Measurements from ENCODE around the gene GPRASP3.
A peak's percentile ranks its signal among the peaks of the same experiment; 100 is the strongest.

Gene GPRASP3

DNA sequence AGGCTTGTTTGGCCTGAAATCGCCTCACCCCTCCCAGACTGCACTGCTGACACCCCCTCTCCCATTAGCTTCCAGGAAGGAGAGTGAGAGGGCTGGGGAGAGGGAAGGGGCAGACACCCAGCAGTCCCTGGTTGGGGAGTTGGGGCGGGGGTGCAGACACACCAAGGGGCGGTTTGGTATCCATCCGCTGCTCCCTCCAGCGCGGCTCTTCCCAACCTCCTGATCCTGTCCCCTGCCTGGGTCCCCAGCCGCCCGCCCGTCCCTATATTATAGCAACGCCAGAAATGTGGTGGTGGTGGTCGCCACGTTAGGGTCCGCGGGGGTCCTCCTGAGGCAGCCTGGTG, 24.9 kb downstream of the GPRASP3 start:
- Histone ChIP-seq H2BK12ac (ENCODE audit: low read length) (no peak overlapping the region), H3K4me1 (ENCODE audit: control insufficient read depth in 2 of 2, insufficient read depth in 1 of 2, low read depth in 1 of 2, low read length in 2 of 2) (no peaks in the 10 kb centered on the region), H3K18ac (ENCODE audit: low read length) (peak overlapping the region; percentile 28), H2BK15ac (ENCODE audit: low read length) (no peak overlapping the region), H3K27me3 (ENCODE audit: control insufficient read depth in 3 of 3, insufficient read depth in 3 of 3, low read depth in 1 of 3, low read length in 3 of 3) (no peaks in the 10 kb centered on the region), H2AK5ac (ENCODE audit: low read depth, low read length) (no peak overlapping the region), H4K8ac (ENCODE audit: low read depth, low read length) (no peak overlapping the region), H4K91ac (ENCODE audit: low read depth, low read length, poor library complexity) (no peak overlapping the region), H3K79me1 (ENCODE audit: low read depth, low read length) (peaks cover 3% of the 10 kb centered on the region), H3K9ac (ENCODE audit: low read depth, low read length, poor library complexity) (no peak overlapping the region), H3K4me2 (ENCODE audit: insufficient read depth, low read length, poor library complexity, severe bottlenecking) (peak overlapping the region; percentile 40), H3K27ac (replicated peaks; ENCODE audit: low read length) (no peak overlapping the region), H3K23ac (ENCODE audit: low read depth, low read length, poor library complexity) (no peak overlapping the region), H2BK5ac (ENCODE audit: low read length) (no peak overlapping the region), H3K4me3 (ENCODE audit: low read length in 2 of 2) (peak overlapping the region in 1 of 2 donors; percentile 97), H2BK120ac (ENCODE audit: low read depth, low read length) (no peak overlapping the region), H2AFZ (ENCODE audit: low read length) (peak overlapping the region; percentile 35), H3K36me3 (replicated peaks in 1 of 2; ENCODE audit: control insufficient read depth in 2 of 2, insufficient read depth in 2 of 2, low read length in 2 of 2) (peaks cover 0 to 3% of the 10 kb centered on the region in 2 donors), H3K14ac (ENCODE audit: low read length) (no peak overlapping the region), H3K9me3 (replicated peaks in 1 of 2; ENCODE audit: control insufficient read depth in 2 of 2, insufficient read depth in 1 of 2, low read depth in 1 of 2, low read length in 2 of 2) (no peaks in the 10 kb centered on the region), H3K4ac (ENCODE audit: low read length) (no peak overlapping the region)
- no peak for DNase-seq (ENCODE audit: low spot score)
- no CpG with 5 or more reads among the region's 14 CpGs for WGBS, 2 donors (ENCODE audit: extremely low coverage in 2 of 2, insufficient read length in 2 of 2, insufficient replicate concordance in 1 of 2)

DNA sequence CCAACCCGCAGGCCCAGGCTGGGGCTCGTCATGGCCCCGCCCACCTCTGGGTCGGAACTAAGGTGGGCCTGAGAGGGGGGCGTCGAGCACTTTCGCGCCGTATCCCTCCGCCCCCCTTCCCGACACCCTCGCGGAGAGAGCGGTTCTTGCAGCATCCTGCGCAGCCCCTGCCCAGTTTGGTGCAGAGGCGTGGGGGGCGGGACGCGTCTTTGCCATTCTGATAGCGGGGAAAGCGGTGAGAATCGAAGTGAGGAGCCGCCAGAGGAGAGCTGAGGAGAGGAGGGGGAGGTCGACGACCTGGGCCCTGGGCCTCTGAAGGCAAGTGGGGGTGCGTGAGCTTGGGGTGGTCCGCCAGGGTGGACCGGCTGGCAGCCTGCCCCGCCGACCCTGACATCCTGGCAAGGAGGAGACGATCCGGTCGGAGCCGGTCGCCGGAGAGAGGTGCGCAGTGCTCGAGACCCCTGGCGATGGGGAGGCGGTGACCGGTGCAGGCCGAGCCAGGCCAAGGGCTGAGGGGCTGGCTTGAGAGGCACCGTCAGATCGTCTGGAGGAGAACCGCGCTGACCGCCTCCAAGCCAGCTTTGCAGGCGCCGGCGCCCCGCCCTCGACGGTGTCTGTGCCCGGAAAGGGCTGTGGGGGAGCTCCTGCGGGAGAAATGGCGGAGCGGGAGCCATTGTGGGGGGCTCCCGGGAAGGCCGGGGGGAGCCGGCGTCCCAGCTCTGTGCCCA, 25.5 kb downstream of the GPRASP3 start:
- H2BK5ac ChIP-seq (ENCODE audit: low read length): peak overlapping the region; percentile 53
- peak overlapping the region; percentile 97 for H3K18ac ChIP-seq (ENCODE audit: low read length)
- no peaks in the 10 kb centered on the region for H3K27me3 ChIP-seq (ENCODE audit: control insufficient read depth in 3 of 3, insufficient read depth in 3 of 3, low read depth in 1 of 3, low read length in 3 of 3)
- no peak overlapping the region for H2BK15ac ChIP-seq (ENCODE audit: low read length)
- peaks cover 0 to 3% of the 10 kb centered on the region in 2 donors for H3K36me3 ChIP-seq (replicated peaks in 1 of 2; ENCODE audit: control insufficient read depth in 2 of 2, insufficient read depth in 2 of 2, low read length in 2 of 2)
- peak overlapping the region; percentile 92 for H3K9ac ChIP-seq (ENCODE audit: low read depth, low read length, poor library complexity)
- WGBS, 2 donors (ENCODE audit: extremely low coverage in 2 of 2, insufficient read length in 2 of 2, insufficient replicate concordance in 1 of 2): no CpG with 5 or more reads among the region's 61 CpGs
- H3K79me1 ChIP-seq (ENCODE audit: low read depth, low read length): peaks cover 3% of the 10 kb centered on the region
- no peak overlapping the region for H2BK12ac ChIP-seq (ENCODE audit: low read length)
- H3K23ac ChIP-seq (ENCODE audit: low read depth, low read length, poor library complexity): no peak overlapping the region
- no peaks in the 10 kb centered on the region for H3K9me3 ChIP-seq (replicated peaks in 1 of 2; ENCODE audit: control insufficient read depth in 2 of 2, insufficient read depth in 1 of 2, low read depth in 1 of 2, low read length in 2 of 2)
- H3K4me3 ChIP-seq (ENCODE audit: low read length in 2 of 2): peak overlapping the region; percentile 29 to 97
- no peak overlapping the region for H2AK5ac ChIP-seq (ENCODE audit: low read depth, low read length)
- peak overlapping the region; percentile 58 for H3K27ac ChIP-seq (replicated peaks; ENCODE audit: low read length)
- no peaks in the 10 kb centered on the region for H3K4me1 ChIP-seq (ENCODE audit: control insufficient read depth in 2 of 2, insufficient read depth in 1 of 2, low read depth in 1 of 2, low read length in 2 of 2)
- no peak overlapping the region for H4K8ac ChIP-seq (ENCODE audit: low read depth, low read length)
- peak overlapping the region; percentile 54 for H3K4me2 ChIP-seq (ENCODE audit: insufficient read depth, low read length, poor library complexity, severe bottlenecking)
- H4K91ac ChIP-seq (ENCODE audit: low read depth, low read length, poor library complexity): no peak overlapping the region
- H3K14ac ChIP-seq (ENCODE audit: low read length): peak overlapping the region; percentile 71
- H2BK120ac ChIP-seq (ENCODE audit: low read depth, low read length): no peak overlapping the region
- peak overlapping the region; percentile 35 for H2AFZ ChIP-seq (ENCODE audit: low read length)
- DNase-seq (ENCODE audit: low spot score): peak; percentile 48
- no peak overlapping the region for H3K4ac ChIP-seq (ENCODE audit: low read length)

DNA sequence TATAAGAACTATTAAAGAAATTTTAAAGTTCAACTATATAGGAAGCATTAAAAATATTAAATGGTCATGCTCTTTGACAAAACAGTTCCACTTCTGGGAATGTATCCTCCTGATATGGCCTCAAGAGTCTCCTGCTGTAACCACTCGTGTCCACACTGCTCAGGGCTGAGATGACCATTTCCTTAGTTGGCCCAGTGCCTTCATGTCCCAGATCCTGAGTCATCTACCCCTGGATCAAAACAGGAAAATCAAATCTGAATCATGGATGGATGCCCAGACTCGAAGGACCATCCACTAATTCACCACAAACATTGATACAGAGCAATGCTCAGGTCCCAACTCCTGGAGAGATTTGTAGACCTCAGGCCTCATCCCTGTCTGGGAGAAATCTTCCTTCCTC, 44.7 kb downstream of the GPRASP3 start:
- no peak overlapping the region for H3K4me3 ChIP-seq (ENCODE audit: low read length in 2 of 2)

DNA sequence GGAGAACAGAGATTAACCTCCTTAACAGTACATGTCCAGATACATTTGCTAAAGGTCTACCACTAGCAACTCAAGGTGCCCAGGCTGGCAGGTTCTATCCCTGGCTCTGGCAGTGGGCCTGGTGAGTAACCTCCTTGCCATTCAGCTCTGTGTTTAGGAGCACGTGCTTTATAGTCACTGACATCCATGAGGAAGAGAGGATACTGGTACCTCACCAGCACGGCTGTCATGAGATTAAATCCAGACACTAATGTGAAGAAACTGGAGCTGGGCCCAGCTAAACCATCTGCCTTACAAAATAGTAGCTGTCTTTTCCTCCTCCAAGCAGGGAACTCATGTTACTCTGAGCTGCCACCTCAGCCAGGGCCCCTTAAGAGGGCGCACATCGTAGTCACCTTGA, 45.3 kb downstream of the GPRASP3 start:
- H4K8ac ChIP-seq (ENCODE audit: low read depth, low read length): no peak overlapping the region
- no peak overlapping the region for H3K4ac ChIP-seq (ENCODE audit: low read length)
- H3K4me2 ChIP-seq (ENCODE audit: insufficient read depth, low read length, poor library complexity, severe bottlenecking): no peak overlapping the region
- H3K14ac ChIP-seq (ENCODE audit: low read length): no peak overlapping the region
- H3K23ac ChIP-seq (ENCODE audit: low read depth, low read length, poor library complexity): no peak overlapping the region
- H3K36me3 ChIP-seq (replicated peaks in 1 of 2; ENCODE audit: control insufficient read depth in 2 of 2, insufficient read depth in 2 of 2, low read length in 2 of 2): no peaks in the 10 kb centered on the region
- no peak overlapping the region for H3K4me3 ChIP-seq (ENCODE audit: low read length in 2 of 2)
- DNase-seq (ENCODE audit: low spot score): no peak
- no peaks in the 10 kb centered on the region for H3K4me1 ChIP-seq (ENCODE audit: control insufficient read depth in 2 of 2, insufficient read depth in 1 of 2, low read depth in 1 of 2, low read length in 2 of 2)
- no peaks in the 10 kb centered on the region for H3K27me3 ChIP-seq (ENCODE audit: control insufficient read depth in 3 of 3, insufficient read depth in 3 of 3, low read depth in 1 of 3, low read length in 3 of 3)
- H2BK5ac ChIP-seq (ENCODE audit: low read length): no peak overlapping the region
- H3K9ac ChIP-seq (ENCODE audit: low read depth, low read length, poor library complexity): no peak overlapping the region
- H3K79me1 ChIP-seq (ENCODE audit: low read depth, low read length): peaks cover 2% of the 10 kb centered on the region
- H2BK120ac ChIP-seq (ENCODE audit: low read depth, low read length): no peak overlapping the region
- no peaks in the 10 kb centered on the region for H3K9me3 ChIP-seq (replicated peaks in 1 of 2; ENCODE audit: control insufficient read depth in 2 of 2, insufficient read depth in 1 of 2, low read depth in 1 of 2, low read length in 2 of 2)
- no peak overlapping the region for H2BK15ac ChIP-seq (ENCODE audit: low read length)
- no peak overlapping the region for H2BK12ac ChIP-seq (ENCODE audit: low read length)
- no peak overlapping the region for H3K18ac ChIP-seq (ENCODE audit: low read length)
- WGBS, 2 donors (ENCODE audit: extremely low coverage in 2 of 2, insufficient read length in 2 of 2, insufficient replicate concordance in 1 of 2): no CpG with 5 or more reads among the region's 4 CpGs
- H4K91ac ChIP-seq (ENCODE audit: low read depth, low read length, poor library complexity): no peak overlapping the region
- H2AK5ac ChIP-seq (ENCODE audit: low read depth, low read length): no peak overlapping the region
- H3K27ac ChIP-seq (replicated peaks; ENCODE audit: low read length): no peak overlapping the region
- H2AFZ ChIP-seq (ENCODE audit: low read length): no peak overlapping the region

More for the DNA sequence above, 44.7 kb downstream of the GPRASP3 start:
- no peak overlapping the region for H2AFZ ChIP-seq (ENCODE audit: low read length)
- H3K27ac ChIP-seq (replicated peaks; ENCODE audit: low read length): no peak overlapping the region
- H3K4me2 ChIP-seq (ENCODE audit: insufficient read depth, low read length, poor library complexity, severe bottlenecking): no peak overlapping the region
- H3K4ac ChIP-seq (ENCODE audit: low read length): no peak overlapping the region
- H3K36me3 ChIP-seq (replicated peaks in 1 of 2; ENCODE audit: control insufficient read depth in 2 of 2, insufficient read depth in 2 of 2, low read length in 2 of 2): no peaks in the 10 kb centered on the region
- H3K9ac ChIP-seq (ENCODE audit: low read depth, low read length, poor library complexity): no peak overlapping the region
- H3K79me1 ChIP-seq (ENCODE audit: low read depth, low read length): peaks cover 2% of the 10 kb centered on the region
- no peak overlapping the region for H3K18ac ChIP-seq (ENCODE audit: low read length)
- H2BK5ac ChIP-seq (ENCODE audit: low read length): no peak overlapping the region
- H3K23ac ChIP-seq (ENCODE audit: low read depth, low read length, poor library complexity): no peak overlapping the region
- WGBS, 2 donors (ENCODE audit: extremely low coverage in 2 of 2, insufficient read length in 2 of 2, insufficient replicate concordance in 1 of 2): no CpG with 5 or more reads among the region's 2 CpGs
- H4K91ac ChIP-seq (ENCODE audit: low read depth, low read length, poor library complexity): no peak overlapping the region
- H2BK12ac ChIP-seq (ENCODE audit: low read length): no peak overlapping the region
- no peaks in the 10 kb centered on the region for H3K4me1 ChIP-seq (ENCODE audit: control insufficient read depth in 2 of 2, insufficient read depth in 1 of 2, low read depth in 1 of 2, low read length in 2 of 2)
- H3K14ac ChIP-seq (ENCODE audit: low read length): no peak overlapping the region
- H4K8ac ChIP-seq (ENCODE audit: low read depth, low read length): no peak overlapping the region
- H3K27me3 ChIP-seq (ENCODE audit: control insufficient read depth in 3 of 3, insufficient read depth in 3 of 3, low read depth in 1 of 3, low read length in 3 of 3): no peaks in the 10 kb centered on the region
- H2BK120ac ChIP-seq (ENCODE audit: low read depth, low read length): no peak overlapping the region
- no peaks in the 10 kb centered on the region for H3K9me3 ChIP-seq (replicated peaks in 1 of 2; ENCODE audit: control insufficient read depth in 2 of 2, insufficient read depth in 1 of 2, low read depth in 1 of 2, low read length in 2 of 2)
- no peak for DNase-seq (ENCODE audit: low spot score)
- no peak overlapping the region for H2BK15ac ChIP-seq (ENCODE audit: low read length)
- no peak overlapping the region for H2AK5ac ChIP-seq (ENCODE audit: low read depth, low read length)
